K562 (cell line): ENCODE measurements around the gene FGGY. TPM values are rescaled to one million over a fixed set of nuclear protein-coding genes. Genes with fewer than 3 reads are reported as not detected.

ENCODE experiments used
- ATAC-seq: fragments of 200-7000 bp; cut with Tn5 transposase; 3 replicates; pipeline ENCODE4 v1.9.1; 2020; ENCODE audit warnings: moderate library complexity
- BruUV-seq: library from RNA; stranded (reverse); fragments of 400-500 nt; replicated peaks from 2 replicates; lab custom pipeline; 2021; lab: Mats Ljungman, UMichigan
- CTCF ChIA-PET: fragments of 300-600 bp; formaldehyde crosslinking; extraction: SDS; loops from one replicate; lab custom pipeline; 2021; ENCODE audit warnings: low intra/inter-chr PET ratio; lab: Yijun Ruan, JAX
- POLR2A ChIA-PET: fragments of 300-600, 350-650 bp; sonication (Branson Sonifier 250); formaldehyde crosslinking; extraction: SDS; loops from one replicate; lab custom pipeline; 2021; ENCODE audit warnings: antibody characterized with exemption, inconsistent platforms; lab: Yijun Ruan, JAX
- DNase-seq, 4 experiments: peaks; one replicate each; pipeline versions ENCODE4 v3.0.0 to v3.0.0-alpha.2; 2011 to 2018; ENCODE audit warnings: low spot score in 3 of 4, mixed read lengths in 3 of 4; ENCODE audit errors: extremely low read depth in 1 of 4
- FAIRE-seq: peaks from 2 replicates; lab custom pipeline; 2011; peaks lifted over from hg19 to GRCh38; lab: Jason Lieb, UNC
- H2AFZ ChIP-seq: 2 replicates; pipeline ENCODE4 v1.6.0; 2011; ENCODE audit warnings: low read depth, low read length, control low read depth, inconsistent platforms
- H3K27ac ChIP-seq: fragments of 200-600 bp; 3 replicates; pipeline ENCODE4 v1.8.0; 2011; ENCODE audit warnings: low read depth, mild to moderate bottlenecking, control low read depth, inconsistent platforms, low read length, moderate library complexity, mixed read lengths; ENCODE audit errors: extremely low read depth
- H3K27me3 ChIP-seq, 2 experiments: fragments of 300-600 bp in 1 of 2; 2 replicates in 1 of 2; 3 replicates in 1 of 2; pipeline versions ENCODE4 v1.6.0 to v1.8.0; 2011; ENCODE audit warnings: inconsistent platforms in 2 of 2, low read length in 2 of 2, mild to moderate bottlenecking in 1 of 2, mixed read lengths in 1 of 2, moderate library complexity in 1 of 2; ENCODE audit not compliant: control insufficient read depth in 2 of 2, insufficient read depth in 2 of 2
- H3K36me3 ChIP-seq: fragments of 300-600 bp; 3 replicates; pipeline ENCODE4 v1.8.0; 2011; ENCODE audit warnings: mild to moderate bottlenecking, low read length, inconsistent platforms; ENCODE audit not compliant: control insufficient read depth, insufficient read depth
- H3K4me1 ChIP-seq, 2 experiments: fragments of 200-600 bp in 1 of 2; replicated peaks in 1 of 2; 2 replicates in 1 of 2; 3 replicates in 1 of 2; pipeline versions ENCODE4 v1.5.1 to v1.8.0; 2011; ENCODE audit warnings: inconsistent platforms in 2 of 2, low read length in 2 of 2, mild to moderate bottlenecking in 1 of 2, mixed read lengths in 1 of 2, moderate library complexity in 1 of 2; ENCODE audit not compliant: control insufficient read depth in 2 of 2, insufficient read depth in 2 of 2
- H3K4me2 ChIP-seq: 2 replicates; pipeline ENCODE4 v1.6.1; 2011; ENCODE audit warnings: low read length, control low read depth, inconsistent platforms, mixed read lengths; ENCODE audit not compliant: insufficient read depth
- H3K4me3 ChIP-seq: fragments of 200-600 bp; sonication (generic), shearing (Covaris generic); 2 replicates; pipeline ENCODE4 v1.5.1; 2016; ENCODE audit warnings: control low read depth, inconsistent platforms
- H3K79me2 ChIP-seq: fragments of 200-600 bp; 3 replicates; pipeline ENCODE4 v1.8.0; 2011; ENCODE audit warnings: low read length, inconsistent platforms; ENCODE audit not compliant: control insufficient read depth, insufficient read depth
- H3K9ac ChIP-seq, 2 experiments: 2 replicates each; pipeline versions ENCODE4 v1.6.0 to v1.6.1; 2011; ENCODE audit warnings: low read depth in 2 of 2, low read length in 2 of 2, control low read depth in 1 of 2, inconsistent platforms in 1 of 2, mild to moderate bottlenecking in 1 of 2, mixed read lengths in 1 of 2; ENCODE audit not compliant: insufficient read depth in 1 of 2
- H3K9me1 ChIP-seq: one replicate; pipeline ENCODE4 v1.6.0; 2011; ENCODE audit warnings: inconsistent platforms, mild to moderate bottlenecking, low read length, moderate library complexity; ENCODE audit not compliant: control insufficient read depth, insufficient read depth
- H3K9me3 ChIP-seq: replicated peaks from 2 replicates; pipeline ENCODE4 v1.5.1; 2011; ENCODE audit warnings: low read depth, low read length, inconsistent platforms; ENCODE audit not compliant: control insufficient read depth, insufficient read depth
- H4K20me1 ChIP-seq: replicated peaks from 2 replicates; pipeline ENCODE4 v1.6.1; 2011; ENCODE audit warnings: low read length, inconsistent platforms, mixed read lengths; ENCODE audit not compliant: control insufficient read depth, insufficient read depth
- BHLHE40 ChIP-seq: IDR thresholded peaks from 2 replicates; pipeline ENCODE4 v1.6.1; 2011; ENCODE audit warnings: low read length, improper control_type of control experiment
- EGR1 ChIP-seq: fragments of 450-650 bp; conservative IDR thresholded peaks from 2 replicates; pipeline ENCODE4 v1.6.1; 2017; ENCODE audit warnings: mild to moderate bottlenecking
- FOSL1 ChIP-seq: fragments of 200-800 bp; sonication (Bioruptor generic); conservative IDR thresholded peaks from 2 replicates; pipeline ENCODE4 v1.6.1; 2016; ENCODE audit warnings: missing genetic modification characterization, missing compliant biosample characterization
- RAD51 ChIP-seq: fragments of 450-650 bp; IDR thresholded peaks from 2 replicates; pipeline ENCODE4 v1.7.1; 2016; ENCODE audit warnings: low read depth, mild to moderate bottlenecking, borderline replicate concordance
- TFE3 ChIP-seq: fragments of 450-650 bp; formaldehyde crosslinking; IDR thresholded peaks from 2 replicates; pipeline ENCODE4 v1.4.0; 2020; ENCODE audit warnings: mild to moderate bottlenecking, mixed read lengths
- USF2 ChIP-seq: sonication (generic); formaldehyde crosslinking; IDR thresholded peaks from 2 replicates; pipeline ENCODE4 v1.5.0; 2020; ENCODE audit warnings: missing genetic modification reagents
- ZFP91 ChIP-seq: sonication (generic); formaldehyde crosslinking; IDR thresholded peaks from 2 replicates; pipeline ENCODE4 v1.8.0; 2022; ENCODE audit warnings: mild to moderate bottlenecking, missing genetic modification reagents
- WGBS: fragments of 100-300 bp; shearing (Covaris generic); methylation state at CpG from one replicate; pipeline ENCODE4 v1.1.6; 2016; ENCODE audit warnings: low coverage, mixed read lengths; ENCODE audit not compliant: insufficient coverage; ENCODE audit errors: missing lambda C conversion rate; 5-methylcytosine and 5-hydroxymethylcytosine counted together
- in situ Hi-C: fragments of 300-500 bp; cut with MboI; formaldehyde crosslinking; loops from 4 replicates; pipeline ENCODE4 v1.15.0; 2018; ENCODE audit warnings: inconsistent platforms, mixed read lengths
- intact Hi-C: fragments of 100-400 bp; cut with micrococcal nuclease; formaldehyde crosslinking; loops from 2 replicates; pipeline ENCODE4 v1.14.2; 2022
- polyA plus RNA-seq, 8 experiments: library from polyadenylated mRNA; depleted of rRNA in 4 of 8; stranded (reverse) in 5 of 8; unstranded in 3 of 8; fragments of >200 nt; fragmentation: Nextera tagmentation in 2 of 8; fragmentation: Illumina TruSeq in 1 of 8; extraction: Ambion mirVana in 2 of 8; extraction: Trizol in 1 of 8; gene quantifications; 2 replicates each; pipeline versions ENCODE4 v1.2.1 to v1.2.3, GENCODE V29; 2011 to 2014; ENCODE audit warnings: inconsistent platforms in 1 of 8, missing spikeins in 1 of 8
- total RNA-seq, 7 experiments: library from RNA; depleted of rRNA in 6 of 7; stranded (reverse); fragments of >200 nt in 6 of 7; fragmentation: Illumina TruSeq in 2 of 7; extraction: Trizol in 2 of 7; gene quantifications; 2 replicates each; pipeline versions ENCODE4 v1.2.1 to v1.2.3, GENCODE V29; 2011 to 2021; ENCODE audit warnings: low replicate concordance in 1 of 7
- TF ChIP-seq, protein P1 (sequence below): sonication (generic); formaldehyde crosslinking; IDR thresholded peaks from 2 replicates; pipeline ENCODE4 v1.9.0; 2022; ENCODE audit warnings: mild to moderate bottlenecking, missing genetic modification reagents
- TF ChIP-seq, protein P2 (sequence below): fragments of 200-400 bp; formaldehyde crosslinking; IDR thresholded peaks from 2 replicates; pipeline ENCODE4 v1.6.1; 2017; ENCODE audit warnings: mild to moderate bottlenecking, low read depth, low read length, moderate library complexity

The FGGY gene
- total and polyA plus RNA-seq, 9 of the 15 experiments (the other 6 are each of a cell fraction or from before 2014, with no cell fraction given) = 9.7 to 19.2 (median 12.6) TPM

- Histone ChIP-seq H3K4me1 (no peaks in the 10 kb centered on the region), H2AFZ (no peak overlapping the region), H3K9ac (no peak overlapping the region), H3K27me3 (no peaks in the 10 kb centered on the region; a peak in 1 of 5 replicates), H3K36me3 (no peaks in the 10 kb centered on the region), H3K4me2 (no peak overlapping the region), H3K79me2 (no peaks in the 10 kb centered on the region), H3K9me3 (no peaks in the 10 kb centered on the region), H3K4me3 (no peak overlapping the region), H3K27ac (no peak overlapping the region), H4K20me1 (no peaks in the 10 kb centered on the region), H3K9me1 (no peaks in the 10 kb centered on the region)
- in situ Hi-C loops (loop anchor here (25.0 kb wide), 1 partner anchor 1238 kb away; no protein-coding TSS in a partner anchor), intact Hi-C loops (no loop called here)
- no TSS peak for BruUV-seq
- TF ChIP-seq ZFP91 (CRISPR knock-in tag) = no peak
- peak; percentile 43; the same call in 1 of the 2 replicates for TF ChIP-seq FOSL1 (tag)
- TF ChIP-seq EGR1 = peak; percentile 33; the same call in 1 of the 2 replicates
- TF ChIP-seq, protein P1, sequence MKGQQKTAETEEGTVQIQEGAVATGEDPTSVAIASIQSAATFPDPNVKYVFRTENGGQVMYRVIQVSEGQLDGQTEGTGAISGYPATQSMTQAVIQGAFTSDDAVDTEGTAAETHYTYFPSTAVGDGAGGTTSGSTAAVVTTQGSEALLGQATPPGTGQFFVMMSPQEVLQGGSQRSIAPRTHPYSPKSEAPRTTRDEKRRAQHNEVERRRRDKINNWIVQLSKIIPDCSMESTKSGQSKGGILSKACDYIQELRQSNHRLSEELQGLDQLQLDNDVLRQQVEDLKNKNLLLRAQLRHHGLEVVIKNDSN = peak; percentile 42; the same call in 1 of the 2 replicates
- peak; percentile 85 for TF ChIP-seq BHLHE40
- TF ChIP-seq, protein P2, sequence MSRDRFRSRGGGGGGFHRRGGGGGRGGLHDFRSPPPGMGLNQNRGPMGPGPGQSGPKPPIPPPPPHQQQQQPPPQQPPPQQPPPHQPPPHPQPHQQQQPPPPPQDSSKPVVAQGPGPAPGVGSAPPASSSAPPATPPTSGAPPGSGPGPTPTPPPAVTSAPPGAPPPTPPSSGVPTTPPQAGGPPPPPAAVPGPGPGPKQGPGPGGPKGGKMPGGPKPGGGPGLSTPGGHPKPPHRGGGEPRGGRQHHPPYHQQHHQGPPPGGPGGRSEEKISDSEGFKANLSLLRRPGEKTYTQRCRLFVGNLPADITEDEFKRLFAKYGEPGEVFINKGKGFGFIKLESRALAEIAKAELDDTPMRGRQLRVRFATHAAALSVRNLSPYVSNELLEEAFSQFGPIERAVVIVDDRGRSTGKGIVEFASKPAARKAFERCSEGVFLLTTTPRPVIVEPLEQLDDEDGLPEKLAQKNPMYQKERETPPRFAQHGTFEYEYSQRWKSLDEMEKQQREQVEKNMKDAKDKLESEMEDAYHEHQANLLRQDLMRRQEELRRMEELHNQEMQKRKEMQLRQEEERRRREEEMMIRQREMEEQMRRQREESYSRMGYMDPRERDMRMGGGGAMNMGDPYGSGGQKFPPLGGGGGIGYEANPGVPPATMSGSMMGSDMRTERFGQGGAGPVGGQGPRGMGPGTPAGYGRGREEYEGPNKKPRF = no peak
- peak; percentile 61 for TF ChIP-seq USF2 (CRISPR knock-in tag)
- peak; percentile 66 for TF ChIP-seq TFE3
- TF ChIP-seq RAD51 = peak; percentile 53
- ChIA-PET CTCF (no interaction called here), POLR2A (interaction anchor here (0.6 to 1.1 kb wide), 2 partner anchors 11 to 17 kb away, joined by 4 read pairs; no protein-coding TSS in a partner anchor)
- 3% methylated on average over 4 of the region's 4 CpGs for WGBS
- DNase-seq (no peak), ATAC-seq (no peak), FAIRE-seq (no peak)
These were observed 453.6 kb downstream of the FGGY start for GRCh38 chr1:59750328-59751003.
